ENCODE results near the gene RASSF7. TPM values are rescaled to one million over a fixed set of nuclear protein-coding genes. Genes with fewer than 3 reads are reported as not detected.
"Not testable (repeated sequence)": the region's sequence is repeated elsewhere in the genome, so short reads cannot be mapped to it uniquely, and the experiment has no call there.

RASSF7 gene
- 72.5 and 91.7 TPM in 2 replicates for total RNA-seq

- H3K4me3 ChIP-seq (ENCODE audit: low read depth, low read length) = peak within 1 kb of the TSS; percentile 71
- TF ChIP-seq CTCF (IDR thresholded peaks at IDR 0.05; ENCODE audit: insufficient read depth, low read length, poor library complexity, severe bottlenecking) = no peak
- H3K27me3 ChIP-seq (ENCODE audit: control insufficient read depth, insufficient read depth, low read length) = peaks cover 23% of the 10 kb centered on the region
- no peak for DNase-seq (ENCODE audit: low read depth)
- peaks cover 2% of the 10 kb centered on the region for H3K36me3 ChIP-seq (ENCODE audit: control insufficient read depth, insufficient read depth, low read length)
Observed at GRCh38 chr11:560305-561147, at the start of gene RASSF7, which contains the start of gene LMNTD2. Gene RASSF7, plus strand, starts transcription at chr11:560970. Its CDS starts 799 bp downstream, at chr11:561769. Gene LMNTD2, minus strand, starts transcription at chr11:560738. Its CDS starts 22 bp downstream, at chr11:560716.

- no peak for DNase-seq (ENCODE audit: low read depth)
- no peak for TF ChIP-seq CTCF (IDR thresholded peaks at IDR 0.05; ENCODE audit: insufficient read depth, low read length, poor library complexity, severe bottlenecking)
- Histone ChIP-seq H3K36me3 (ENCODE audit: control insufficient read depth, insufficient read depth, low read length) (no peaks in the 10 kb centered on the region), H3K27me3 (ENCODE audit: control insufficient read depth, insufficient read depth, low read length) (no peaks in the 10 kb centered on the region), H3K4me3 (ENCODE audit: low read depth, low read length) (no peak overlapping the region)
Observed at GRCh38 chr11:512761-513595, 47.8 kb upstream of the RASSF7 start.

- Histone ChIP-seq H3K27me3 (ENCODE audit: control insufficient read depth, insufficient read depth, low read length) (no peaks in the 10 kb centered on the region), H3K36me3 (ENCODE audit: control insufficient read depth, insufficient read depth, low read length) (no peaks in the 10 kb centered on the region), H3K4me3 (ENCODE audit: low read depth, low read length) (no peak overlapping the region)
- no peak for DNase-seq (ENCODE audit: low read depth)
- no peak for TF ChIP-seq CTCF (IDR thresholded peaks at IDR 0.05; ENCODE audit: insufficient read depth, low read length, poor library complexity, severe bottlenecking)
Observed at GRCh38 chr11:514606-515005, 46.2 kb upstream of the RASSF7 start.

- no peaks in the 10 kb centered on the region for H3K27me3 ChIP-seq (ENCODE audit: control insufficient read depth, insufficient read depth, low read length)
- no peaks in the 10 kb centered on the region for H3K36me3 ChIP-seq (ENCODE audit: control insufficient read depth, insufficient read depth, low read length)
- DNase-seq (ENCODE audit: low read depth) = no peak
Observed at GRCh38 chr11:515131-515530, 45.6 kb upstream of the RASSF7 start.

GRCh38 chr11:516400-516799, 44.4 kb upstream of the RASSF7 start:
- H3K4me3 ChIP-seq (ENCODE audit: low read depth, low read length) = no peak overlapping the region
- TF ChIP-seq CTCF (IDR thresholded peaks at IDR 0.05; ENCODE audit: insufficient read depth, low read length, poor library complexity, severe bottlenecking) = no peak
- H3K27me3 ChIP-seq (ENCODE audit: control insufficient read depth, insufficient read depth, low read length) = no peaks in the 10 kb centered on the region
- DNase-seq (ENCODE audit: low read depth) = no peak
- H3K36me3 ChIP-seq (ENCODE audit: control insufficient read depth, insufficient read depth, low read length) = no peaks in the 10 kb centered on the region

More at GRCh38 chr11:515131-515530, 45.6 kb upstream of the RASSF7 start:
- no peak for TF ChIP-seq CTCF (IDR thresholded peaks at IDR 0.05; ENCODE audit: insufficient read depth, low read length, poor library complexity, severe bottlenecking)
- H3K4me3 ChIP-seq (ENCODE audit: low read depth, low read length) = no peak overlapping the region

- H3K36me3 ChIP-seq (ENCODE audit: control insufficient read depth, insufficient read depth, low read length); H3K27me3 ChIP-seq (ENCODE audit: control insufficient read depth, insufficient read depth, low read length); DNase-seq (ENCODE audit: low read depth); H3K4me3 ChIP-seq (ENCODE audit: low read depth, low read length): not testable (repeated sequence)
Observed at GRCh38 chr11:516918-517685, 43.7 kb upstream of the RASSF7 start.

Data from kidney epithelial cell (primary cell).